IPS-18a (cell line): ENCODE data around the gene ATAT1.
A peak's percentile ranks its signal among the peaks of the same experiment; 100 is the strongest.

Experiments used
- H3K27ac ChIP-seq: one replicate; pipeline ENCODE4 v1.5.1; 2013; ENCODE audit warnings: low read length
- H3K27me3 ChIP-seq: one replicate; pipeline ENCODE4 v1.6.1; 2013; ENCODE audit warnings: mild to moderate bottlenecking, low read length; ENCODE audit not compliant: control insufficient read depth, insufficient read depth
- H3K36me3 ChIP-seq: one replicate; pipeline ENCODE4 v1.6.1; 2013; ENCODE audit warnings: low read depth, low read length; ENCODE audit not compliant: control insufficient read depth
- H3K4me1 ChIP-seq: one replicate; pipeline ENCODE4 v1.6.1; 2013; ENCODE audit warnings: low read depth, low read length; ENCODE audit not compliant: control insufficient read depth
- H3K4me3 ChIP-seq: one replicate; pipeline ENCODE4 v1.5.1; 2013; ENCODE audit warnings: low read length
- H3K9ac ChIP-seq: one replicate; pipeline ENCODE4 v1.6.1; 2013; ENCODE audit warnings: mild to moderate bottlenecking, low read length, moderate library complexity
- H3K9me3 ChIP-seq: one replicate; pipeline ENCODE4 v1.6.1; 2013; ENCODE audit warnings: low read depth, low read length; ENCODE audit not compliant: control insufficient read depth

Gene ATAT1

GRCh38 chr6:30614044-30614842 is 12.4 kb upstream of the ATAT1 start:
- H3K9me3 ChIP-seq = no peaks in the 10 kb centered on the region
- peak overlapping the region; percentile 91 for H3K27ac ChIP-seq
- H3K9ac ChIP-seq = peak overlapping the region; percentile 97
- H3K27me3 ChIP-seq = no peaks in the 10 kb centered on the region
- peaks cover 10% of the 10 kb centered on the region for H3K4me1 ChIP-seq
- H3K36me3 ChIP-seq = peaks cover 27% of the 10 kb centered on the region
- H3K4me3 ChIP-seq = peak overlapping the region; percentile 96

DNA sequence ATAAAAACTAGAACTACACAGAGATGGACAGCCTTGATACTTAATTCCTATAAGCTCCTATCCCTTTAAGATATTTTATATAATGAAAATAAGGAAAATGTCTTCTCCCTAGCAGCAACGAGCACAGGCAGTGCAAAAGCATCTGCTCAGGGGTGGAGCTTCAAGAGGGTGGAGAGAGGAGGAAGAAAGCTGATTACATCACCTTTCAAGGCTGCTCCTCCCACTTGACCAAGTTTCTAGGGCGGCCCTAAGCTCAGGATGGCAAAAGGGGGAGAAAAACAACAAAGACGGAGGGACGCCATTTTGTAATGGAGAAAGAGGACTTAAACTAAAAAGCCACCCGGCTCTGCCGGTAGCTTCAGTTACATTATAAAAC is 11.8 kb upstream of the ATAT1 start:
- Histone ChIP-seq H3K9ac (peak overlapping the region; percentile 97), H3K9me3 (no peaks in the 10 kb centered on the region), H3K27ac (peak overlapping the region; percentile 91), H3K4me1 (peaks cover 10% of the 10 kb centered on the region), H3K27me3 (no peaks in the 10 kb centered on the region), H3K4me3 (peak overlapping the region; percentile 96), H3K36me3 (peaks cover 26% of the 10 kb centered on the region)

DNA sequence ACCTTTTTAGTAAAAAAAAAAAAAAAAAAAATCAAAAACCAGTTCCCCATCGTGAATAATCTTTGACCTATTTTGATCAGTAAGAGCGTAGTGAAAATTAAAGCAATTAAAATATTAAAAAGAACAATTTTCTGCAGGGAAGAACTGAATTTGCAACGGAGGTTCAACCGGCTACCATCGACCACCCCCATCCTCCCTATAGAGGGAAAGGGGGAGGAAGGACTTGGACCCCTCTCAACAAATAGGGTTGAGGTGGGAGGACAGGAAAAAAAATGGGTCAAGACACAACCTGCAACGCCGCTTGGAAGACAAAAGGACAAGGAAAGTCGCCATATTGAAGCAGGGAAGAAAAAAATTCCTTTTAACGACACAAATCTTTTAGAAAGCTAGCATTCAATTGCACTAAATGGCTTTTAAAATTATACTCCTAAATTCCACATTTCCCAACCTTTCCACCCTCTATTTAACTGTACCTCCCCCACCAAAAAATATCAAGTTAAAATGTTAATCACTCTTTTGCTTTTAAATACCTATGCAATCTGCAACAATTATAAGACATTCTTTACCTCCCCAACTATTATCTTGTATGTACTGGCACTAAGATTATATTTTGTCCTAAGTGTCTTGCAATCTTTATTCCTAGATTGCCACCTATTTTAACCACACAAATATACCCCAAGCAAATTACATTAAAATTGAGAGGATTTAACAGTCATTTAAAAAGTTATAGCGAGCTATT is 11.3 kb upstream of the ATAT1 start:
- Histone ChIP-seq H3K27me3 (no peaks in the 10 kb centered on the region), H3K9ac (peak overlapping the region; percentile 97), H3K36me3 (peaks cover 23% of the 10 kb centered on the region), H3K9me3 (no peaks in the 10 kb centered on the region), H3K4me3 (peak overlapping the region; percentile 96), H3K27ac (peak overlapping the region; percentile 88), H3K4me1 (peaks cover 10% of the 10 kb centered on the region)

DNA sequence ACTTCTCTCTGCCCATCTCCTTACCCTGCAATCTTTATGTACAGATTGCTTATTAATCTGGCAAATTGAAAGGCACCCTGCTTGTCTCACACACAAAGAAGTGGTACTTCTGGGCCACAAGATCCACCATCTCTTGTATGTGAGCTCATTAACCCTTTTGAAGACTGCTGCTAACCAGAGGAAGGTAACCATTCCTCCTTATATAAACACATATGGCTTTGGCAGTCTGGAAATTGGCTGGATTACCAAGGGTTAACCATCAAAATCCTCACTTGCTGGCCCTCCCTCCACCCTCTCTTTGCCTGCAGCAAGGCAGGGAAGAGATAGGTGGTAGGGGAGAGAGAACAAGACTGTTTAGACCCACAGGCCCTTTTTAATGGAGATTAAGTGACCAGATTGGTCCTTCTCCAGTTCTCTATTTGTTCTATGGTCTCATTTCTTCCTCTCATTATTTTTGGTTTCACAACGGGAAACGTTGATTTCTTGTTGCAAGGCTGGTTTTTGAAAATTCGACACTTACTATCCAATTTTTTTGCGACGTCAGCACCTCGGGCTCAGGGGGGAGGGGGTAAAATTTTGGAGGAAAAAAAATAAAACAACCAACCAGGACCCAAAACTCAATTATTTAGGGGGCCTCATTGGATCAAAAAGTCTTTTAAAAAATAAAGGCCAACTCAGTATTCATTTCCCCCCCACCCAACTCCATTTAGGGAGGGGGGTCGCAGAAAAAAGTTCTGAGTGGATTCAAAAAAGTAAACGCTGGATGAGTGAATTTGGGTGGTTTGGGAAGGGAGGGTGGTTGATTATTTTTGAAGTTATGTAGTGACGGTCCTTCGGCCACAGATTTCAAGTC is 10.5 kb upstream of the ATAT1 start:
- peak overlapping the region; percentile 88 for H3K27ac ChIP-seq
- H3K9me3 ChIP-seq = no peaks in the 10 kb centered on the region
- peaks cover 10% of the 10 kb centered on the region for H3K4me1 ChIP-seq
- no peaks in the 10 kb centered on the region for H3K27me3 ChIP-seq
- H3K4me3 ChIP-seq = peak overlapping the region; percentile 96
- peaks cover 20% of the 10 kb centered on the region for H3K36me3 ChIP-seq
- H3K9ac ChIP-seq = peak overlapping the region; percentile 97

GRCh38 chr6:30616811-30617564 is 9.7 kb upstream of the ATAT1 start, which contains the start of gene PPP1R10:
PPP1R10 (minus strand) TSS chr6:30617243; CDS start chr6:30609944, 7,299 bp downstream.
- Histone ChIP-seq H3K9ac (peak within 1 kb of the TSS; percentile 97), H3K27me3 (no peaks in the 10 kb centered on the region), H3K36me3 (peaks cover 20% of the 10 kb centered on the region), H3K9me3 (no peaks in the 10 kb centered on the region), H3K4me1 (peaks cover 10% of the 10 kb centered on the region), H3K27ac (peak within 1 kb of the TSS; percentile 97), H3K4me3 (peak within 1 kb of the TSS; percentile 96)

DNA sequence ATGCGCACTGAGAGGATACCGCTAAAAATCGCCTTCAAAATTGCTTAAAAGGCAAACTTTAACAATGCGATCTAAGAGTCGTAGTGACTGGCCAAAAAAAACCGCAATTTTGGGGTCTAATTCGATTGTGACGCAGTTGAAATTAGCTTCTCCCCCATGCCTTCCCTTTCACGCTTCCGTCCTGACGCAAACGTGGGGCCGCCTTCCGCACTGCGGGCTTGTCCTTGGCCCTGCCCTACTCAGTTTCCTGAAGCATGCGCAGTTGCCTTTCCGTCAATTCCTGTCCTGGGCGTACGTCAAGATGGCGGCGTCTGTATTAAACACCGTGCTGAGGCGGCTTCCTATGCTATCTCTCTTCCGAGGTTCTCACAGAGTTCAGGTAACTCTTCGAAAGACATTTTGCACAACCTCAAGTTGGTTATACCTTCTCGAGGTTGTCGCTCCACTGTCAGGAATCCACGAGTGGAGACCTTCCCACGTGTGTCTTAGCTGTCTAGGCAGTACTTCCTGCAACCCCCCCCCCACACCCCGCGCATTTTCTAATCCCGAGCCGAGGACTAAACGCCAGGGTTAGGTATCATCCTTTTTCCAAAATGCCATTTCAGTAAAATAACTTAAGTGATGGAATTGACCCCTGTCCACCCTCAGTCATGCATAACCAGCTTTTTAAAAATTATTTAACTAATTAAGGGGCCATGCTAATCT is 9.0 kb upstream of the ATAT1 start, which contains the start of gene MRPS18B:
Gene MRPS18B, plus strand, starts transcription at position 276 of the 705 bp plus-strand sequence. Its CDS starts 26 bp downstream, at position 302.
- Histone ChIP-seq H3K9me3 (no peaks in the 10 kb centered on the region), H3K27ac (peak within 1 kb of the TSS; percentile 97), H3K9ac (peak within 1 kb of the TSS; percentile 97), H3K36me3 (peaks cover 23% of the 10 kb centered on the region), H3K4me3 (peak within 1 kb of the TSS; percentile 96), H3K27me3 (no peaks in the 10 kb centered on the region), H3K4me1 (peaks cover 10% of the 10 kb centered on the region)

GRCh38 chr6:30618270-30618797 is 8.3 kb upstream of the ATAT1 start:
- Histone ChIP-seq H3K4me1 (peaks cover 10% of the 10 kb centered on the region), H3K4me3 (peak overlapping the region; percentile 96), H3K27me3 (no peaks in the 10 kb centered on the region), H3K27ac (peak overlapping the region; percentile 97), H3K36me3 (peaks cover 29% of the 10 kb centered on the region), H3K9ac (peak overlapping the region; percentile 93), H3K9me3 (no peaks in the 10 kb centered on the region)

GRCh38 chr6:30619561-30619960 is 7.1 kb upstream of the ATAT1 start:
- Histone ChIP-seq H3K4me3 (no peak overlapping the region), H3K4me1 (peaks cover under 1% of the 10 kb centered on the region), H3K27ac (no peak overlapping the region), H3K36me3 (peaks cover 36% of the 10 kb centered on the region), H3K27me3 (no peaks in the 10 kb centered on the region), H3K9ac (no peak overlapping the region), H3K9me3 (no peaks in the 10 kb centered on the region)

GRCh38 chr6:30625511-30625910 is 1.2 kb upstream of the ATAT1 start:
- H3K4me3 ChIP-seq = no peak overlapping the region
- no peaks in the 10 kb centered on the region for H3K9me3 ChIP-seq
- peaks cover 14% of the 10 kb centered on the region for H3K4me1 ChIP-seq
- H3K27ac ChIP-seq = no peak overlapping the region
- no peaks in the 10 kb centered on the region for H3K27me3 ChIP-seq
- peaks cover 55% of the 10 kb centered on the region for H3K36me3 ChIP-seq
- H3K9ac ChIP-seq = no peak overlapping the region

GRCh38 chr6:30635834-30636233 is 9.2 kb downstream of the ATAT1 start:
- H3K27ac ChIP-seq = no peak overlapping the region
- peaks cover 28% of the 10 kb centered on the region for H3K36me3 ChIP-seq
- H3K9ac ChIP-seq = no peak overlapping the region
- H3K9me3 ChIP-seq = no peaks in the 10 kb centered on the region
- H3K4me3 ChIP-seq = no peak overlapping the region
- H3K27me3 ChIP-seq = no peaks in the 10 kb centered on the region
- H3K4me1 ChIP-seq = no peaks in the 10 kb centered on the region
